ENCODE measurements around the gene IDH2. TPM values are rescaled to one million over a fixed set of nuclear protein-coding genes. Genes with fewer than 3 reads are reported as not detected.
"Not testable (repeated sequence)": the region's sequence is repeated elsewhere in the genome, so short reads cannot be mapped to it uniquely, and the experiment has no call there.

Gene IDH2
- total RNA-seq, 2 experiments from 2014 or later = 332 to 349 TPM

GRCh38 chr15:90079619-90080457 is 22.4 kb downstream of the IDH2 start:
- CTCF ChIA-PET = interaction anchor here (0.6 to 3.8 kb wide), 4 partner anchors 11 to 182 kb away, joined by 3 to 17 read pairs (median 3); no protein-coding TSS in a partner anchor
- POLR2A ChIA-PET = no interaction called here
- no peaks in the 10 kb centered on the region for H3K27me3 Mint-ChIP-seq
- DNase-seq = no peak
- peaks cover 3% of the 10 kb centered on the region for H3K4me1 Mint-ChIP-seq
- H3K4me3 Mint-ChIP-seq = no peak overlapping the region
- H3K27ac Mint-ChIP-seq = no peak overlapping the region
- peaks cover 35% of the 10 kb centered on the region for H3K36me3 Mint-ChIP-seq (ENCODE audit: low read depth)
- H3K9me3 Mint-ChIP-seq = no peaks in the 10 kb centered on the region

GRCh38 chr15:90078965-90079364 is 23.3 kb downstream of the IDH2 start:
- Mint-ChIP-seq H3K9me3 (no peaks in the 10 kb centered on the region), H3K27ac (no peak overlapping the region), H3K27me3 (no peaks in the 10 kb centered on the region), H3K4me1 (peaks cover 3% of the 10 kb centered on the region), H3K4me3 (no peak overlapping the region), H3K36me3 (ENCODE audit: low read depth) (peaks cover 37% of the 10 kb centered on the region)
- CTCF ChIA-PET = interaction anchor here (1.1 to 3.8 kb wide), 3 partner anchors 11 to 181 kb away, joined by 3 to 17 read pairs (median 3); no protein-coding TSS in a partner anchor
- POLR2A ChIA-PET = no interaction called here
- DNase-seq = no peak

- ChIA-PET POLR2A (no interaction called here), CTCF (interaction anchor here (0.6 to 1.5 kb wide), 3 partner anchors 9 to 60 kb away, joined by 3 to 9 read pairs (median 3); no protein-coding TSS in a partner anchor)
- H3K27me3 Mint-ChIP-seq = no peaks in the 10 kb centered on the region
Observed at GRCh38 chr15:90076716-90077115, 25.6 kb downstream of the IDH2 start.

GRCh38 chr15:90075420-90076289 is 26.6 kb downstream of the IDH2 start:
- H3K36me3 Mint-ChIP-seq (ENCODE audit: low read depth) = peaks cover 22% of the 10 kb centered on the region
- no peak overlapping the region for H3K27ac Mint-ChIP-seq
- POLR2A ChIA-PET = no interaction called here
- no peak for DNase-seq
- no peaks in the 10 kb centered on the region for H3K9me3 Mint-ChIP-seq
- H3K4me3 Mint-ChIP-seq = no peak overlapping the region
- CTCF ChIA-PET = interaction anchor here (0.6 to 1.8 kb wide), 8 partner anchors 8 to 496 kb away, joined by 3 to 5 read pairs (median 4); partner anchors contain the start of gene IDH2
- H3K4me1 Mint-ChIP-seq = peaks cover 8% of the 10 kb centered on the region
- H3K27me3 Mint-ChIP-seq = no peaks in the 10 kb centered on the region

More at GRCh38 chr15:90076716-90077115, 25.6 kb downstream of the IDH2 start:
- H3K9me3 Mint-ChIP-seq = no peaks in the 10 kb centered on the region
- H3K4me1 Mint-ChIP-seq = peaks cover 3% of the 10 kb centered on the region
- DNase-seq = no peak
- peaks cover 22% of the 10 kb centered on the region for H3K36me3 Mint-ChIP-seq (ENCODE audit: low read depth)
- H3K27ac Mint-ChIP-seq = peak overlapping the region; percentile 31
- H3K4me3 Mint-ChIP-seq = no peak overlapping the region

GRCh38 chr15:90074916-90075315 is 27.4 kb downstream of the IDH2 start:
- POLR2A ChIA-PET = no interaction called here
- CTCF ChIA-PET = interaction anchor here (0.6 to 1.8 kb wide), 7 partner anchors 9 to 496 kb away, joined by 3 to 5 read pairs (median 4); partner anchors contain the start of gene IDH2
- Mint-ChIP-seq H3K27me3 (no peaks in the 10 kb centered on the region), H3K4me3 (no peak overlapping the region), H3K27ac (peak overlapping the region; percentile 37), H3K9me3 (no peaks in the 10 kb centered on the region), H3K4me1 (peaks cover 8% of the 10 kb centered on the region), H3K36me3 (ENCODE audit: low read depth) (peaks cover 19% of the 10 kb centered on the region)
- no peak for DNase-seq

GRCh38 chr15:90074023-90074422 is 28.2 kb downstream of the IDH2 start:
- no peak overlapping the region for H3K27ac Mint-ChIP-seq
- ChIA-PET CTCF (interaction anchor here (1.3 to 1.8 kb wide), 2 partner anchors 10 to 13 kb away, joined by 4 to 5 read pairs; no protein-coding TSS in a partner anchor), POLR2A (no interaction called here)
- H3K4me3 Mint-ChIP-seq = no peak overlapping the region
- DNase-seq = no peak
- peaks cover 8% of the 10 kb centered on the region for H3K4me1 Mint-ChIP-seq
- H3K27me3 Mint-ChIP-seq = no peaks in the 10 kb centered on the region
- H3K9me3 Mint-ChIP-seq = no peaks in the 10 kb centered on the region
- peaks cover 19% of the 10 kb centered on the region for H3K36me3 Mint-ChIP-seq (ENCODE audit: low read depth)

- peak overlapping the region; percentile 36 for H3K27ac Mint-ChIP-seq
Observed at GRCh38 chr15:90072978-90073640, 29.2 kb downstream of the IDH2 start.

GRCh38 chr15:90071220-90071807 is 31.0 kb downstream of the IDH2 start:
- Mint-ChIP-seq H3K9me3 (no peaks in the 10 kb centered on the region), H3K4me1 (peaks cover 8% of the 10 kb centered on the region), H3K27ac (peak overlapping the region; percentile 31), H3K4me3 (no peak overlapping the region), H3K27me3 (no peaks in the 10 kb centered on the region), H3K36me3 (ENCODE audit: low read depth) (peaks cover 16% of the 10 kb centered on the region)
- POLR2A ChIA-PET = interaction anchor here (0.6 kb wide), 2 partner anchors 17 to 166 kb away, joined by 3 read pairs; no protein-coding TSS in a partner anchor
- DNase-seq = peak; percentile 90
- CTCF ChIA-PET = interaction anchor here (0.6 to 1.7 kb wide), 18 partner anchors 11 to 1169 kb away, joined by 3 to 5 read pairs (median 3); partner anchors contain the start of gene AP3S2

More at GRCh38 chr15:90072978-90073640, 29.2 kb downstream of the IDH2 start:
- H3K4me3 Mint-ChIP-seq = no peak overlapping the region
- ChIA-PET CTCF (no interaction called here), POLR2A (no interaction called here)
- H3K4me1 Mint-ChIP-seq = peaks cover 8% of the 10 kb centered on the region
- no peaks in the 10 kb centered on the region for H3K9me3 Mint-ChIP-seq
- H3K27me3 Mint-ChIP-seq = no peaks in the 10 kb centered on the region
- DNase-seq = no peak
- H3K36me3 Mint-ChIP-seq (ENCODE audit: low read depth) = peaks cover 16% of the 10 kb centered on the region

- H3K9me3 Mint-ChIP-seq, H3K4me1 Mint-ChIP-seq, DNase-seq, H3K27ac Mint-ChIP-seq, H3K4me3 Mint-ChIP-seq, POLR2A ChIA-PET, H3K27me3 Mint-ChIP-seq: not testable (repeated sequence)
- peaks cover 12% of the 10 kb centered on the region for H3K36me3 Mint-ChIP-seq (ENCODE audit: low read depth)
- CTCF ChIA-PET = interaction anchor here (0.6 to 1.7 kb wide), 8 partner anchors 12 to 166 kb away, joined by 3 to 5 read pairs (median 3); no protein-coding TSS in a partner anchor
Observed at GRCh38 chr15:90070623-90071022, 31.6 kb downstream of the IDH2 start.

- CTCF ChIA-PET = interaction anchor here (0.7 to 1.4 kb wide), 4 partner anchors 9 to 20 kb away, joined by 3 read pairs; no protein-coding TSS in a partner anchor
- no peak overlapping the region for H3K4me3 Mint-ChIP-seq
- POLR2A ChIA-PET = no interaction called here
Observed at GRCh38 chr15:90067953-90068606, 34.2 kb downstream of the IDH2 start.

GRCh38 chr15:90067181-90067952 is 34.9 kb downstream of the IDH2 start:
- POLR2A ChIA-PET = no interaction called here
- CTCF ChIA-PET = interaction anchor here (0.7 to 1.4 kb wide), 4 partner anchors 8 to 27 kb away, joined by 3 read pairs; no protein-coding TSS in a partner anchor
- H3K4me1 Mint-ChIP-seq = peaks cover 20% of the 10 kb centered on the region
- H3K4me3 Mint-ChIP-seq = no peak overlapping the region
- no peak overlapping the region for H3K27ac Mint-ChIP-seq
- H3K36me3 Mint-ChIP-seq (ENCODE audit: low read depth) = peaks cover 7% of the 10 kb centered on the region
- DNase-seq = no peak
- H3K27me3 Mint-ChIP-seq = no peaks in the 10 kb centered on the region
- no peaks in the 10 kb centered on the region for H3K9me3 Mint-ChIP-seq

More at GRCh38 chr15:90067953-90068606, 34.2 kb downstream of the IDH2 start:
- Mint-ChIP-seq H3K4me1 (peaks cover 15% of the 10 kb centered on the region), H3K27me3 (no peaks in the 10 kb centered on the region), H3K9me3 (no peaks in the 10 kb centered on the region), H3K36me3 (ENCODE audit: low read depth) (peaks cover 7% of the 10 kb centered on the region), H3K27ac (no peak overlapping the region)
- DNase-seq = no peak

Measured in activated CD4-positive, alpha-beta T cell treated with anti-CD3 and anti-CD28 coated beads, Interleukin-2, amount 10 ng/mL, durations not matched to agents 7 days and 5 days (primary cell).